Spleen (tissue), 11 donors: ENCODE results near the gene ZNF768. TPM values are rescaled to one million over a fixed set of nuclear protein-coding genes. Genes with fewer than 3 reads are reported as not detected.

Experiments
- DNase-seq: peaks from one replicate; pipeline ENCODE4 v3.0.0-alpha.2; 2020
- H3K27ac ChIP-seq, 8 donors: fragments of 200-600 bp; sonication (generic) in 7 of 8; 1 replicate in 4 of 8; 2 replicates in 4 of 8; pipeline versions ENCODE4 v1.5.0 to v1.8.0; 2016 to 2021; ENCODE audit warnings: inconsistent platforms in 4 of 8, mild to moderate bottlenecking in 4 of 8, moderate library complexity in 1 of 8
- H3K27me3 ChIP-seq, 7 donors: fragments of 200-600 bp; sonication (generic) in 6 of 7; replicated peaks in 1 of 7; 1 replicate in 4 of 7; 2 replicates in 3 of 7; pipeline versions ENCODE4 v1.5.0 to v1.8.0; 2016 to 2021; ENCODE audit warnings: inconsistent platforms in 3 of 7, mild to moderate bottlenecking in 1 of 7
- H3K36me3 ChIP-seq, 6 donors: fragments of 200-600 bp; sonication (generic) in 5 of 6; 1 replicate in 4 of 6; 2 replicates in 2 of 6; pipeline versions ENCODE4 v1.5.0 to v1.8.0; 2016 to 2021; ENCODE audit warnings: inconsistent platforms in 2 of 6
- H3K4me1 ChIP-seq, 6 donors: fragments of 200-600 bp; sonication (generic) in 5 of 6; 1 replicate in 3 of 6; 2 replicates in 3 of 6; pipeline versions ENCODE4 v1.5.0 to v1.8.0; 2016 to 2021; ENCODE audit warnings: inconsistent platforms in 3 of 6
- H3K4me3 ChIP-seq, 8 donors: fragments of 200-600 bp; sonication (generic) in 7 of 8; 1 replicate in 4 of 8; 2 replicates in 4 of 8; pipeline versions ENCODE4 v1.5.0 to v1.8.0; 2016 to 2021; ENCODE audit warnings: inconsistent platforms in 4 of 8, mild to moderate bottlenecking in 4 of 8, moderate library complexity in 2 of 8
- H3K9me3 ChIP-seq, 8 donors: fragments of 200-600 bp; sonication (generic) in 7 of 8; 1 replicate in 4 of 8; 2 replicates in 4 of 8; pipeline versions ENCODE4 v1.5.0 to v1.8.0; 2016 to 2021; ENCODE audit warnings: inconsistent platforms in 4 of 8
- CTCF ChIP-seq, 11 experiments: fragments of 200-600 bp in 7 of 11; fragments of 450-650 bp in 4 of 11; sonication (generic) in 4 of 11; IDR thresholded peaks in 8 of 11; conservative IDR thresholded peaks in 3 of 11; 1 replicate in 7 of 11; 2 replicates in 4 of 11; pipeline versions ENCODE4 v1.4.0 to v1.8.0; 2016 to 2021; ENCODE audit warnings: antibody characterized with exemption in 11 of 11, inconsistent platforms in 4 of 11, mild to moderate bottlenecking in 1 of 11
- POLR2A ChIP-seq, 3 donors: fragments of 450-650 bp; IDR thresholded peaks; one replicate each; pipeline ENCODE4 v1.5.1; 2017; ENCODE audit warnings: antibody characterized with exemption in 3 of 3, mild to moderate bottlenecking in 1 of 3
- POLR2AphosphoS5 ChIP-seq, 3 donors: sonication (generic); formaldehyde crosslinking; IDR thresholded peaks; one replicate each; pipeline ENCODE4 v1.5.1; 2017; ENCODE audit warnings: antibody characterized with exemption in 3 of 3
- WGBS, 5 donors: extraction: QIAGEN DNeasy Blood & Tissue Kit in 3 of 5; methylation state at CpG; one replicate each; pipeline versions ENCODE4 v1.1.5 to v1.1.7; 2013 to 2018; 5-methylcytosine and 5-hydroxymethylcytosine counted together
- intact Hi-C: fragments of 100-400 bp; cut with DNase I; formaldehyde crosslinking; loops from one replicate; pipeline ENCODE4 v1.15.0; 2023; ENCODE audit warnings: low total_unique reads
- polyA plus RNA-seq, 3 donors: library from polyadenylated mRNA; stranded (reverse); fragments of 200-250 nt; gene quantifications; one replicate each; pipeline ENCODE4 v1.2.1, GENCODE V29; 2013
- total RNA-seq, 7 donors: library from RNA; depleted of rRNA in 3 of 7; stranded (reverse); fragments of >200 nt in 3 of 7; fragmentation: NEBNext Ultra II Directional in 4 of 7; extraction: Animal tissue kit (Norgen Biotek cat#: 25700) in 4 of 7; gene quantifications; one replicate each; pipeline versions ENCODE4 v1.1.0 to v1.2.1, GENCODE V29; 2016 to 2021
- donor health status: healthy with polysubstance abuse.
- donor health status: DM: no; HTN: no; CAD: no; lungs with moderate emphysema.
- donor health status: DM: no; HTN: no; CAD: no.
- donor health status: Bipolar disorder and iron deficiency.
- donor health status: healthy.
- donor health status: DM: no; HTN: no; CAD: no.
- donor health status: DM: yes; HTN: yes; CAD: no.

Gene ZNF768
- total and polyA plus RNA-seq, 10 donors = 17.0 to 33.1 (median 24.8) TPM

DNA sequence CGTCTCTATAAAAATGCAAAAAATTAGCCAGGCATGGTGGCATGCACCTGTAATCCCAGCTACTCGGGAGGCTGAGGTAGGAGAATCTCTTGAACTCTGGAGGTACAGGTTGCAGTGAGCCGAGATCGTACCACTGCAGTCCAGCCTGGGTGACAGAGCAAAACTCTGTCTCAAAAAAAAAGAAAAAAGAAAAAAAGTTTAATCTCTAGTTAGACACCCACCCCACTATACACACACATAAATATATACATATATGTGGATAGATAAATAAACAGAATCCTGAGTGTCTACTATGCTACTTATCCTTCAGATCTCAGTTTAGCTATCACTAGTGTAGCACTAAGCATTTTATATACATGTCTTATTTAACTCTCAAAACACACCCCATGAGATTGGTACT lies 35.1 kb downstream of the ZNF768 start:
- TF ChIP-seq POLR2A (IDR thresholded peaks at IDR 0.05) = no peak
- TF ChIP-seq POLR2AphosphoS5 (IDR thresholded peaks at IDR 0.05) = no peak
- TF ChIP-seq CTCF (IDR thresholded peaks at IDR 0.05 in 8 of 11, conservative IDR thresholded peaks at IDR 0.05 in 3 of 11) = no peak
- Histone ChIP-seq H3K27ac (peak overlapping the region in 3 of 8 donors; percentile 8 to 42 (median 29)), H3K27me3 (no peaks in the 10 kb centered on the region), H3K9me3 (no peaks in the 10 kb centered on the region), H3K4me3 (no peak overlapping the region), H3K4me1 (peaks cover 0 to 34% (median 10%) of the 10 kb centered on the region in 6 donors), H3K36me3 (peaks cover 0 to 100% (median 86%) of the 10 kb centered on the region in 6 donors)
- intact Hi-C loops = no loop called here
- no peak for DNase-seq
- WGBS, 5 donors = 85 to 98% (median 96%) methylated on average over 4 of the region's 4 CpGs

GRCh38 chr16:30490210-30490609 lies 36.2 kb downstream of the ZNF768 start:
- TF ChIP-seq POLR2A (IDR thresholded peaks at IDR 0.05) (no peak), CTCF (IDR thresholded peaks at IDR 0.05 in 8 of 11, conservative IDR thresholded peaks at IDR 0.05 in 3 of 11) (no peak), POLR2AphosphoS5 (IDR thresholded peaks at IDR 0.05) (no peak)
- Histone ChIP-seq H3K27ac (no peak overlapping the region), H3K4me1 (peaks cover 0 to 41% (median 10%) of the 10 kb centered on the region in 6 donors), H3K27me3 (no peaks in the 10 kb centered on the region), H3K9me3 (no peaks in the 10 kb centered on the region), H3K36me3 (peaks cover 0 to 100% (median 88%) of the 10 kb centered on the region in 6 donors), H3K4me3 (no peak overlapping the region)
- intact Hi-C loops = no loop called here
- DNase-seq = no peak
- WGBS, 5 donors = 79 to 92% (median 80%) methylated on average over 6 of the region's 6 CpGs

DNA sequence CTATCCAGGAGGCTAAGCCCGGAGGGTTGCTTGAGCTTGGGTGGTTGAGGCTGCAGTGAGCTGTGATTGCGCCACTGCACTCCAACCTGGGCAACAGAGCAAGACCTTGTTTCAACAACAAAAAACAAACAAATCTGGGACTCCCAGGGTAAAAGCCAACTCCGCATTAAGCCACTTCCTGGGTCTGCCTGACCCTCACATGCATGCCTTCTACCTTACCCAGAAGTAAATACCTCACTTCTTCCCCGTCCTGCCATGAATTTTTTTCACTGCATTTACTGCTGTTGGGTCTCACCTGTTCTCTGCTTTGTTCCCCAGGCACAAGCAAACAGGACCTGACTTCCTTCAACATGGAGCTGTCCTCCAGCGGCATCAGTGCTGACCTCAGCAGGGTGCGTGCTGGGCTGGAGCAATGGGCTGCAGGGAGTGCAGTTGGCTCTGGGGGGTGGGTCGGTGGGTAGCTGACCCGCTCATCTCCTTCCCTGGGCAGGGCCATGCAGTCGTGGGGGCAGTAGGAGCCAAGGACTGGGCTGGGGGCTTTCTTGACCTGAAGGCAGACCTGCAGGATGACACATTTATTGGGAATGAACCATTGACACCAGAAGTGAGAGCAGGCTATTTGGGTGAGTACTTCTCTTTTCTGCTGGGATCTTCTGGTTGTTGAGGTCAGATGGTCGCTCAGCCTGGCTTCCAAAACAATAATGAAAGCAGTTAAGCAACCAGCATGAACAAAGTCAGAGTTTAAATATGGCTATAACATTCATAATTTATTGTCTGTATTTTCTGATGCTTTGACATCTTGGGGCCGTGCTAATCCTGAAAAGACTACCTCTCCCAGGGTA lies 37.4 kb downstream of the ZNF768 start:
- H3K27me3 ChIP-seq = no peaks in the 10 kb centered on the region
- no peak for DNase-seq
- peaks cover 0 to 50% (median 10%) of the 10 kb centered on the region in 6 donors for H3K4me1 ChIP-seq
- 67 to 82% (median 73%) methylated on average over 8 to 11 of the region's 11 CpGs for WGBS, 5 donors
- TF ChIP-seq POLR2AphosphoS5 (IDR thresholded peaks at IDR 0.05) (peak in 2 of 3 donors; percentile 27 to 42), CTCF (IDR thresholded peaks at IDR 0.05 in 8 of 11, conservative IDR thresholded peaks at IDR 0.05 in 3 of 11) (no peak)
- intact Hi-C loops = no loop called here
- H3K36me3 ChIP-seq = peaks cover 0 to 100% (median 85%) of the 10 kb centered on the region in 6 donors
- H3K27ac ChIP-seq = peak overlapping the region in 3 of 8 donors; percentile 1 to 63 (median 34)
- no peak overlapping the region for H3K4me3 ChIP-seq
- no peaks in the 10 kb centered on the region for H3K9me3 ChIP-seq

GRCh38 chr16:30485818-30486436 lies 40.4 kb downstream of the ZNF768 start:
- Histone ChIP-seq H3K4me1 (peaks cover 0 to 45% (median under 1%) of the 10 kb centered on the region in 6 donors), H3K4me3 (no peak overlapping the region), H3K27ac (peak overlapping the region in 1 of 8 donors; percentile 36), H3K27me3 (no peaks in the 10 kb centered on the region), H3K36me3 (peaks cover 0 to 100% (median 90%) of the 10 kb centered on the region in 6 donors), H3K9me3 (no peaks in the 10 kb centered on the region)
- no peak for DNase-seq
- intact Hi-C loops = no loop called here
- WGBS, 5 donors = 74 to 90% (median 85%) methylated on average over 7 of the region's 7 CpGs
- TF ChIP-seq POLR2A (IDR thresholded peaks at IDR 0.05) (no peak), CTCF (IDR thresholded peaks at IDR 0.05 in 8 of 11, conservative IDR thresholded peaks at IDR 0.05 in 3 of 11) (no peak), POLR2AphosphoS5 (IDR thresholded peaks at IDR 0.05) (no peak)
